Nephron (organoid): ENCODE results near the gene CDH13.

Experiments
- H3K27ac Mint-ChIP-seq, 3 experiments: 2 replicates each; pipeline ENCODE4 v1.8.0; 2020; ENCODE audit warnings: mixed read lengths in 3 of 3, mild to moderate bottlenecking in 2 of 3, moderate library complexity in 1 of 3
- H3K27me3 Mint-ChIP-seq: 2 replicates; pipeline ENCODE4 v1.8.0; 2021; ENCODE audit warnings: low read depth, mild to moderate bottlenecking, moderate library complexity, mixed read lengths
- H3K36me3 Mint-ChIP-seq: 2 replicates; pipeline ENCODE4 v1.8.0; 2020; ENCODE audit warnings: low read depth, mixed read lengths
- H3K4me1 Mint-ChIP-seq: 2 replicates; pipeline ENCODE4 v1.8.0; 2020; ENCODE audit warnings: mixed read lengths
- H3K4me3 Mint-ChIP-seq, 3 experiments: 2 replicates each; pipeline ENCODE4 v1.8.0; 2020; ENCODE audit warnings: mild to moderate bottlenecking in 3 of 3, mixed read lengths in 3 of 3, moderate library complexity in 2 of 3
- H3K9me3 Mint-ChIP-seq: 2 replicates; pipeline ENCODE4 v1.8.0; 2020; ENCODE audit warnings: mixed read lengths
- CTCF ChIP-seq, 3 experiments: fragments of 200-600 bp; sonication (generic); IDR thresholded peaks; one replicate each; pipeline ENCODE4 v1.5.0; 2021; ENCODE audit warnings: antibody characterized with exemption in 3 of 3; ENCODE audit not compliant: unreplicated experiment in 3 of 3

Gene CDH13

GRCh38 chr16:82763371-82763770, 136.6 kb downstream of the CDH13 start:
- H3K4me1 Mint-ChIP-seq, result peaks cover 4% of the 10 kb centered on the region
- no peak for TF ChIP-seq CTCF (IDR thresholded peaks at IDR 0.05; ENCODE audit: unreplicated experiment in 3 of 3)
- no peak overlapping the region for H3K4me3 Mint-ChIP-seq
- no peaks in the 10 kb centered on the region for H3K36me3 Mint-ChIP-seq
- H3K9me3 Mint-ChIP-seq, result no peaks in the 10 kb centered on the region
- H3K27me3 Mint-ChIP-seq, result peaks cover 3% of the 10 kb centered on the region
- no peak overlapping the region for H3K27ac Mint-ChIP-seq

- peaks cover 3% of the 10 kb centered on the region for H3K27me3 Mint-ChIP-seq
- H3K36me3 Mint-ChIP-seq, result no peaks in the 10 kb centered on the region
- no peaks in the 10 kb centered on the region for H3K9me3 Mint-ChIP-seq
- H3K4me3 Mint-ChIP-seq, result no peak overlapping the region
- H3K27ac Mint-ChIP-seq, result no peak overlapping the region
- no peak for TF ChIP-seq CTCF (IDR thresholded peaks at IDR 0.05; ENCODE audit: unreplicated experiment in 3 of 3)
- H3K4me1 Mint-ChIP-seq, result peaks cover 9% of the 10 kb centered on the region
Measured at GRCh38 chr16:82767198-82767597, 140.4 kb downstream of the CDH13 start.

- no peak for TF ChIP-seq CTCF (IDR thresholded peaks at IDR 0.05; ENCODE audit: unreplicated experiment in 3 of 3)
- no peak overlapping the region for H3K27ac Mint-ChIP-seq
- no peaks in the 10 kb centered on the region for H3K36me3 Mint-ChIP-seq
- no peaks in the 10 kb centered on the region for H3K9me3 Mint-ChIP-seq
- no peak overlapping the region for H3K4me3 Mint-ChIP-seq
- H3K27me3 Mint-ChIP-seq, result no peaks in the 10 kb centered on the region
- H3K4me1 Mint-ChIP-seq, result peaks cover 9% of the 10 kb centered on the region
Measured at GRCh38 chr16:82767808-82768207, 141.0 kb downstream of the CDH13 start.

- H3K4me1 Mint-ChIP-seq, result peaks cover 9% of the 10 kb centered on the region
- H3K27ac Mint-ChIP-seq, result no peak overlapping the region
Measured at GRCh38 chr16:82769845-82770244, 143.1 kb downstream of the CDH13 start.

GRCh38 chr16:82772215-82772614, 145.4 kb downstream of the CDH13 start:
- TF ChIP-seq CTCF (IDR thresholded peaks at IDR 0.05; ENCODE audit: unreplicated experiment in 3 of 3), result no peak
- H3K27me3 Mint-ChIP-seq, result peaks cover 3% of the 10 kb centered on the region
- H3K4me3 Mint-ChIP-seq, result no peak overlapping the region
- no peak overlapping the region for H3K27ac Mint-ChIP-seq
- peaks cover 9% of the 10 kb centered on the region for H3K4me1 Mint-ChIP-seq
- H3K36me3 Mint-ChIP-seq, result no peaks in the 10 kb centered on the region
- no peaks in the 10 kb centered on the region for H3K9me3 Mint-ChIP-seq

More at GRCh38 chr16:82769845-82770244, 143.1 kb downstream of the CDH13 start:
- H3K36me3 Mint-ChIP-seq, result no peaks in the 10 kb centered on the region
- no peak for TF ChIP-seq CTCF (IDR thresholded peaks at IDR 0.05; ENCODE audit: unreplicated experiment in 3 of 3)
- no peaks in the 10 kb centered on the region for H3K27me3 Mint-ChIP-seq
- H3K4me3 Mint-ChIP-seq, result no peak overlapping the region
- no peaks in the 10 kb centered on the region for H3K9me3 Mint-ChIP-seq

- Mint-ChIP-seq H3K27me3 (peaks cover 9% of the 10 kb centered on the region), H3K36me3 (no peaks in the 10 kb centered on the region), H3K9me3 (no peaks in the 10 kb centered on the region), H3K27ac (no peak overlapping the region), H3K4me3 (no peak overlapping the region), H3K4me1 (peaks cover 9% of the 10 kb centered on the region)
- TF ChIP-seq CTCF (IDR thresholded peaks at IDR 0.05; ENCODE audit: unreplicated experiment in 3 of 3), result no peak
Measured at GRCh38 chr16:82773018-82773417, 146.2 kb downstream of the CDH13 start.
